PC-3 (cell line): ENCODE results near the gene SLC39A12. TPM values are rescaled to one million over a fixed set of nuclear protein-coding genes. Genes with fewer than 3 reads are reported as not detected.
A peak's percentile ranks its signal among the peaks of the same experiment; 100 is the strongest.
"Not testable (repeated sequence)": the region's sequence is repeated elsewhere in the genome, so short reads cannot be mapped to it uniquely, and the experiment has no call there.

Experiments
- ATAC-seq: fragments of 200-7000 bp; cut with Tn5 transposase; 2 replicates; pipeline ENCODE4 v1.9.1; 2020; ENCODE audit warnings: mild to moderate bottlenecking, moderate library complexity
- BruUV-seq: library from RNA; stranded (reverse); fragments of 400-500 nt; replicated peaks from 2 replicates; lab custom pipeline; 2021; lab: Mats Ljungman, UMichigan
- CTCF ChIA-PET: fragments of 300-600 bp; sonication (Branson Sonifier 250); formaldehyde crosslinking; loops from one replicate; lab custom pipeline; 2022; ENCODE audit warnings: antibody characterized with exemption; lab: Charles Lee
- POLR2A ChIA-PET: fragments of 300-600 bp; sonication (Branson Sonifier 250); formaldehyde crosslinking; loops from one replicate; lab custom pipeline; 2022; ENCODE audit warnings: antibody characterized with exemption; ENCODE audit not compliant: unreplicated experiment; lab: Charles Lee
- DNase-seq: peaks from one replicate; pipeline ENCODE4 v3.0.0-alpha.2; 2015
- H2AFZ ChIP-seq: fragments of 300-600 bp; sonication (generic); 2 replicates; pipeline ENCODE4 v1.6.0; 2016; ENCODE audit warnings: antibody characterized with exemption, low read length
- H3F3A ChIP-seq: fragments of 300-600 bp; sonication (generic); one replicate; pipeline ENCODE4 v1.6.0; 2017; ENCODE audit warnings: antibody characterized with exemption, low read length, control low read depth, mild to moderate bottlenecking; ENCODE audit not compliant: unreplicated experiment
- H3K27ac ChIP-seq: fragments of 300-600 bp; sonication (generic); 2 replicates; pipeline ENCODE4 v1.5.1; 2016; ENCODE audit warnings: mild to moderate bottlenecking, low read length
- H3K27me3 ChIP-seq: fragments of 300-600 bp; sonication (generic); 2 replicates; pipeline ENCODE4 v1.6.1; 2016; ENCODE audit warnings: low read length, mixed read lengths
- H3K36me3 ChIP-seq: fragments of 300-600 bp; sonication (generic); 2 replicates; pipeline ENCODE4 v1.6.1; 2016; ENCODE audit warnings: low read depth, mixed run types, low read length, mixed read lengths
- H3K4me1 ChIP-seq: fragments of 300-600 bp; sonication (generic); 2 replicates; pipeline ENCODE4 v1.5.1; 2016; ENCODE audit warnings: low read length; ENCODE audit not compliant: insufficient read depth
- H3K4me2 ChIP-seq: fragments of 300-600 bp; sonication (generic); 2 replicates; pipeline ENCODE4 v1.6.0; 2016; ENCODE audit warnings: low read length
- H3K4me3 ChIP-seq: fragments of 300-600 bp; sonication (generic); 2 replicates; pipeline ENCODE4 v1.5.1; 2016; ENCODE audit warnings: mild to moderate bottlenecking, low read length, mixed read lengths
- H3K79me2 ChIP-seq: fragments of 300-600 bp; sonication (generic); 2 replicates; pipeline ENCODE4 v1.6.1; 2017; ENCODE audit warnings: low read length, mixed read lengths
- H3K9ac ChIP-seq: fragments of 300-600 bp; sonication (generic); 2 replicates; pipeline ENCODE4 v1.6.0; 2016; ENCODE audit warnings: mild to moderate bottlenecking, low read length
- H3K9me2 ChIP-seq: fragments of 300-600 bp; sonication (generic); replicated peaks from 2 replicates; pipeline ENCODE4 v1.6.1; 2016; ENCODE audit warnings: mixed run types, low read length, mixed read lengths
- H3K9me3 ChIP-seq: fragments of 300-600 bp; sonication (generic); 2 replicates; pipeline ENCODE4 v1.6.1; 2016; ENCODE audit warnings: low read length, mixed read lengths
- H4K20me1 ChIP-seq: fragments of 300-600 bp; sonication (generic); 2 replicates; pipeline ENCODE4 v1.6.1; 2016; ENCODE audit warnings: low read length, mixed read lengths
- EZH2 ChIP-seq: fragments of 300-600 bp; sonication (generic); IDR thresholded peaks from one replicate; pipeline ENCODE4 v1.6.1; 2017; ENCODE audit warnings: antibody characterized with exemption, mild to moderate bottlenecking, low read length; ENCODE audit not compliant: unreplicated experiment
- EZH2phosphoT487 ChIP-seq: fragments of 300-600 bp; sonication (generic); IDR thresholded peaks from 2 replicates; pipeline ENCODE4 v1.6.1; 2018; ENCODE audit warnings: mild to moderate bottlenecking, antibody characterized with exemption, low read length, borderline replicate concordance
- intact Hi-C: fragments of 100-400 bp; cut with micrococcal nuclease; formaldehyde crosslinking; loops from 2 replicates; pipeline ENCODE4 v1.9.0; 2023
- total RNA-seq: library from RNA; depleted of rRNA; stranded (reverse); fragments of >200 nt; gene quantifications from 2 replicates; pipeline ENCODE4 v1.2.3, GENCODE V29; 2014
- TF ChIP-seq, protein P1 (sequence below): fragments of 300-600 bp; sonication (generic); conservative IDR thresholded peaks from 2 replicates; pipeline ENCODE4 v1.5.1; 2017; ENCODE audit warnings: antibody characterized with exemption, low read depth, mild to moderate bottlenecking, low read length

Gene SLC39A12
- total RNA-seq, 1 experiment from 2014 or later, result not detected

DNA sequence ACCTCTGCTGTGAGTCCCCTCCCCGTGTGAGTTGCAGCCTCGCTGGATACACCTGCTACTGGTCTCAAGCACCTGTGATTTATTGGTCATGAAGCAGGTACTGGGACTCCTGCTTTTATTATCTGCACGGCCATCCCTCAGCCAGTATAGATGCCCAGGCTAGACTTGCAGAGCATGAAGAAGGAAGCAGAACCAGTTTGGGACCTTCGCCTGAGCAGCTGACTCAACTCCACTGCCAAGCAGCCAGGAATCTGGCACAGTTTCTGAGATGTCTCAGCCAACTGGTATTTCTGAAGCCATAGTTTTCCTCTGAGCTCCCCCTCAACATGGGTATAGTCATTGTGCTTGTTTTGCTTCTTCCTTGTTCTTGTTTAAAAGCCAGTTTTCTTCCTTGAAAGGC is 28.0 kb upstream of the SLC39A12 start:
- Histone ChIP-seq H2AFZ (peak overlapping the region; percentile 59), H4K20me1 (no peaks in the 10 kb centered on the region), H3K9me3 (no peaks in the 10 kb centered on the region), H3K4me2 (peak overlapping the region; percentile 50), H3F3A (no peaks in the 10 kb centered on the region), H3K9me2 (no peaks in the 10 kb centered on the region), H3K4me3 (no peak overlapping the region), H3K36me3 (no peaks in the 10 kb centered on the region), H3K79me2 (no peaks in the 10 kb centered on the region), H3K27me3 (no peaks in the 10 kb centered on the region), H3K27ac (peak overlapping the region; percentile 74), H3K4me1 (peaks cover 20% of the 10 kb centered on the region), H3K9ac (no peak overlapping the region)
- intact Hi-C loops, result no loop called here
- TF ChIP-seq, protein P1, sequence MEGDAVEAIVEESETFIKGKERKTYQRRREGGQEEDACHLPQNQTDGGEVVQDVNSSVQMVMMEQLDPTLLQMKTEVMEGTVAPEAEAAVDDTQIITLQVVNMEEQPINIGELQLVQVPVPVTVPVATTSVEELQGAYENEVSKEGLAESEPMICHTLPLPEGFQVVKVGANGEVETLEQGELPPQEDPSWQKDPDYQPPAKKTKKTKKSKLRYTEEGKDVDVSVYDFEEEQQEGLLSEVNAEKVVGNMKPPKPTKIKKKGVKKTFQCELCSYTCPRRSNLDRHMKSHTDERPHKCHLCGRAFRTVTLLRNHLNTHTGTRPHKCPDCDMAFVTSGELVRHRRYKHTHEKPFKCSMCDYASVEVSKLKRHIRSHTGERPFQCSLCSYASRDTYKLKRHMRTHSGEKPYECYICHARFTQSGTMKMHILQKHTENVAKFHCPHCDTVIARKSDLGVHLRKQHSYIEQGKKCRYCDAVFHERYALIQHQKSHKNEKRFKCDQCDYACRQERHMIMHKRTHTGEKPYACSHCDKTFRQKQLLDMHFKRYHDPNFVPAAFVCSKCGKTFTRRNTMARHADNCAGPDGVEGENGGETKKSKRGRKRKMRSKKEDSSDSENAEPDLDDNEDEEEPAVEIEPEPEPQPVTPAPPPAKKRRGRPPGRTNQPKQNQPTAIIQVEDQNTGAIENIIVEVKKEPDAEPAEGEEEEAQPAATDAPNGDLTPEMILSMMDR, result no peak
- TF ChIP-seq EZH2phosphoT487 (no peak), EZH2 (no peak)
- ChIA-PET CTCF (no interaction called here), POLR2A (no interaction called here)
- no TSS peak for BruUV-seq
- ATAC-seq, result peak; percentile 88
- DNase-seq, result peak; percentile 92

DNA sequence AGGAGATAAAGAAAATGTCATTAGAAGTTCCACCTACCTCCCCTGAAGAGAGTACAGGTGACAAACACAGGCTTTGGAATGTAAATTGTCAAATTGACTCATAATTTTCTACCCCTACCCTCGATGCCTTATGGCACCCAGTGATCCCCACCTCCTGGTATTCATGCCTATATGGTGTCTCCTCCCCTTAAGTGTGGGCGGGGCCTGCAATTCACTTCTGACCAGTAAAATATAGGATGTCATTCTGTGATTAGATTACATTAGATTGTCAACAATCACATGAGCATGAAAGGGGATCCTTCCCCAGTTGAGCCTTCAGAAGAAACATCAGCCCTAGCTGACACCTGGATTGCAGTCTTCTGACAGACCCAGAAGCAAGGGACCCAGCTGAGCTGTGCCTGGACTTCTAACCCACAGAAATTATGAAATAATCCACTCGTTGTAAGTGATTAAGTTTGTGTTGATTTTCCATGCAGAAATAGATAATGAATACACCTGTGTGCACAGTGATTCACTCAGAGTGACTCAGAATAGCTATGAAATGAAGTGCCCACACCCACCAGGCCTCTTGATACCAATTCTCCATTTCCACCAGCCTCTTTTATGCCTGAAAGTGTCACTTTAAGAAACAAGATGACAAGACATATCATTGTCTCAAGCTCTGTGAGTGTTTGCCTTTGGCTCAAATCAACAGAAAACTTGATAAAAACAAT is 8.5 kb upstream of the SLC39A12 start:
- ATAC-seq, result peak; percentile 67
- Histone ChIP-seq H3K4me2 (no peak overlapping the region), H3K9me3 (no peaks in the 10 kb centered on the region), H3K9me2 (no peaks in the 10 kb centered on the region), H3K27me3 (no peaks in the 10 kb centered on the region), H3K79me2 (no peaks in the 10 kb centered on the region), H3K36me3 (no peaks in the 10 kb centered on the region), H3K9ac (no peak overlapping the region), H3K4me1 (0 out of 2 replicates have a peak, but pooled peaks cover 4% of the 10 kb centered on the region), H3K27ac (peak overlapping the region; percentile 23; the same call in 1 of the 2 replicates), H2AFZ (no peak overlapping the region), H4K20me1 (no peaks in the 10 kb centered on the region), H3K4me3 (no peak overlapping the region), H3F3A (no peaks in the 10 kb centered on the region)
- intact Hi-C loops, result no loop called here
- TF ChIP-seq, protein P1, result no peak
- TF ChIP-seq EZH2, result no peak
- no peak for TF ChIP-seq EZH2phosphoT487
- ChIA-PET POLR2A (no interaction called here), CTCF (no interaction called here)
- BruUV-seq, result no TSS peak
- DNase-seq, result peak; percentile 61

DNA sequence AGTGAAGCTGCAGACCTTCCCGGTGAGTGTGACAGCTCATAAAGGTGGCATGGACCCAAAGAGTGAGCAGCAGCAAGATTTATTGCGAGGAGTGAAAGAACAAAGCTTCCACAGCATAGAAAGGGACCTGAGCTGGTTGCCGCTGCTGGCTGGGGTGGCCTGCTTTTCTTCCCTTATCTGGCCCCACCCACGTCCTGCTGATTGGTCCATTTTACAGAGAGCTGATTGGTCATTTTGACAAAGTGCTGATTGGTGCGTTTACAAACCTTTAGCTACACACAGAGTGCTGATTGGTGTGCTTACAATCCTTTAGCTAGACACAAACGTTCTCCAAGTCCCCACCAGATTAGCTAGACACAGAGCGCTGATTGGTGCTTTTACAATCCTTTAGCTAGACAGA is 1.4 kb upstream of the SLC39A12 start:
- H3K27ac ChIP-seq, H4K20me1 ChIP-seq, H3K4me3 ChIP-seq, ATAC-seq, H3K9me2 ChIP-seq, H3K27me3 ChIP-seq, DNase-seq, H3K36me3 ChIP-seq, CTCF ChIA-PET, H3K9me3 ChIP-seq, POLR2A ChIA-PET, intact Hi-C loops, BruUV-seq, H2AFZ ChIP-seq, H3K4me2 ChIP-seq, H3K9ac ChIP-seq, H3F3A ChIP-seq, H3K4me1 ChIP-seq, H3K79me2 ChIP-seq: not testable (repeated sequence)
